Measurements from ENCODE around the gene FURIN. TPM values are rescaled to one million over a fixed set of nuclear protein-coding genes. Genes with fewer than 3 reads are reported as not detected.
"Not testable (repeated sequence)": the region's sequence is repeated elsewhere in the genome, so short reads cannot be mapped to it uniquely, and the experiment has no call there.

FURIN gene
- total RNA-seq, 2 donors from 2014 or later = 381 to 721 TPM

GRCh38 chr15:90897131-90897655, 28.8 kb downstream of the FURIN start:
- DNase-seq (ENCODE audit: low spot score in 2 of 2); ATAC-seq; H3K36me3 Mint-ChIP-seq; H3K9me3 Mint-ChIP-seq: not testable (repeated sequence)
- peak overlapping the region in 1 of 2 donors; percentile 90 for H3K27ac Mint-ChIP-seq

- DNase-seq (ENCODE audit: low spot score in 2 of 2) (no peak), ATAC-seq (no peak)
- Mint-ChIP-seq H3K9me3 (no peaks in the 10 kb centered on the region), H3K36me3 (peaks cover 10 to 22% of the 10 kb centered on the region in 2 donors), H3K27ac (peak overlapping the region; percentile 78 to 96)
Measured at GRCh38 chr15:90901175-90902039, 33.0 kb downstream of the FURIN start.

- Mint-ChIP-seq H3K27ac (peak overlapping the region; percentile 78 to 96), H3K36me3 (peaks cover 10 to 24% of the 10 kb centered on the region in 2 donors), H3K9me3 (no peaks in the 10 kb centered on the region)
- DNase-seq (ENCODE audit: low spot score in 2 of 2) = peak; percentile 71 to 82
- peak; percentile 74 to 81 for ATAC-seq
Measured at GRCh38 chr15:90902040-90902839, 33.9 kb downstream of the FURIN start.

- peak within 1 kb of the TSS; percentile 90 to 96 for H3K27ac Mint-ChIP-seq
- DNase-seq (ENCODE audit: low spot score in 2 of 2) (peak; percentile 81 to 83), ATAC-seq (peak; percentile 54 to 72)
- peaks cover 10 to 33% of the 10 kb centered on the region in 2 donors for H3K36me3 Mint-ChIP-seq
- no peaks in the 10 kb centered on the region for H3K9me3 Mint-ChIP-seq
Measured at GRCh38 chr15:90902840-90903732, 34.7 kb downstream of the FURIN start, which contains the start of gene MAN2A2. Gene MAN2A2 (plus strand): TSS chr15:90903302. CDS start chr15:90904208, 906 bp downstream.

- DNase-seq (ENCODE audit: low spot score in 2 of 2) = no peak
- Mint-ChIP-seq H3K9me3 (no peaks in the 10 kb centered on the region), H3K36me3 (peaks cover 12 to 34% of the 10 kb centered on the region in 2 donors), H3K27ac (peak overlapping the region; percentile 36 to 90)
- ATAC-seq = no peak
Measured at GRCh38 chr15:90903733-90904536, 35.5 kb downstream of the FURIN start.

- Mint-ChIP-seq H3K9me3 (no peaks in the 10 kb centered on the region), H3K27ac (no peak overlapping the region), H3K36me3 (peaks cover 16 to 38% of the 10 kb centered on the region in 2 donors)
- DNase-seq (ENCODE audit: low spot score in 2 of 2) (no peak), ATAC-seq (no peak)
Measured at GRCh38 chr15:90904746-90905145, 36.4 kb downstream of the FURIN start.

- no peak for DNase-seq (ENCODE audit: low spot score in 2 of 2)
- Mint-ChIP-seq H3K36me3 (peaks cover 16 to 38% of the 10 kb centered on the region in 2 donors), H3K27ac (peak overlapping the region in 1 of 2 donors; percentile 87), H3K9me3 (no peaks in the 10 kb centered on the region)
- no peak for ATAC-seq
Measured at GRCh38 chr15:90905306-90906180, 37.2 kb downstream of the FURIN start.

- H3K27ac Mint-ChIP-seq = peak overlapping the region in 1 of 2 donors; percentile 16
- H3K36me3 Mint-ChIP-seq = peaks cover 16 to 38% of the 10 kb centered on the region in 2 donors
- DNase-seq (ENCODE audit: low spot score in 2 of 2) (no peak), ATAC-seq (no peak)
- no peaks in the 10 kb centered on the region for H3K9me3 Mint-ChIP-seq
Measured at GRCh38 chr15:90906181-90906849, 37.9 kb downstream of the FURIN start.

GRCh38 chr15:90907051-90907660, 38.8 kb downstream of the FURIN start:
- no peak for DNase-seq (ENCODE audit: low spot score in 2 of 2)
- Mint-ChIP-seq H3K36me3 (peaks cover 16 to 38% of the 10 kb centered on the region in 2 donors), H3K27ac (peak overlapping the region in 1 of 2 donors; percentile 55)

GRCh38 chr15:90907838-90908507, 39.6 kb downstream of the FURIN start:
- no peak for DNase-seq (ENCODE audit: low spot score in 2 of 2)
- ATAC-seq = no peak
- Mint-ChIP-seq H3K36me3 (peaks cover 16 to 39% of the 10 kb centered on the region in 2 donors), H3K9me3 (no peaks in the 10 kb centered on the region), H3K27ac (no peak overlapping the region)

More at GRCh38 chr15:90907051-90907660, 38.8 kb downstream of the FURIN start:
- ATAC-seq = no peak
- no peaks in the 10 kb centered on the region for H3K9me3 Mint-ChIP-seq

- ATAC-seq; H3K27ac Mint-ChIP-seq; H3K9me3 Mint-ChIP-seq; DNase-seq (ENCODE audit: low spot score in 2 of 2): not testable (repeated sequence)
- peaks cover 16 to 36% of the 10 kb centered on the region in 2 donors for H3K36me3 Mint-ChIP-seq
Measured at GRCh38 chr15:90909449-90909848, 41.1 kb downstream of the FURIN start.

GRCh38 chr15:90909976-90910375, 41.6 kb downstream of the FURIN start:
- Mint-ChIP-seq H3K9me3 (no peaks in the 10 kb centered on the region), H3K36me3 (peaks cover 16 to 34% of the 10 kb centered on the region in 2 donors), H3K27ac (no peak overlapping the region)
- ATAC-seq = no peak
- no peak for DNase-seq (ENCODE audit: low spot score in 2 of 2)
